ENCODE data around the gene PLEKHG4.

The PLEKHG4 gene

GRCh38 chr16:67294171-67294757 is 14.9 kb downstream of the PLEKHG4 start:
- TF ChIP-seq, protein P1, sequence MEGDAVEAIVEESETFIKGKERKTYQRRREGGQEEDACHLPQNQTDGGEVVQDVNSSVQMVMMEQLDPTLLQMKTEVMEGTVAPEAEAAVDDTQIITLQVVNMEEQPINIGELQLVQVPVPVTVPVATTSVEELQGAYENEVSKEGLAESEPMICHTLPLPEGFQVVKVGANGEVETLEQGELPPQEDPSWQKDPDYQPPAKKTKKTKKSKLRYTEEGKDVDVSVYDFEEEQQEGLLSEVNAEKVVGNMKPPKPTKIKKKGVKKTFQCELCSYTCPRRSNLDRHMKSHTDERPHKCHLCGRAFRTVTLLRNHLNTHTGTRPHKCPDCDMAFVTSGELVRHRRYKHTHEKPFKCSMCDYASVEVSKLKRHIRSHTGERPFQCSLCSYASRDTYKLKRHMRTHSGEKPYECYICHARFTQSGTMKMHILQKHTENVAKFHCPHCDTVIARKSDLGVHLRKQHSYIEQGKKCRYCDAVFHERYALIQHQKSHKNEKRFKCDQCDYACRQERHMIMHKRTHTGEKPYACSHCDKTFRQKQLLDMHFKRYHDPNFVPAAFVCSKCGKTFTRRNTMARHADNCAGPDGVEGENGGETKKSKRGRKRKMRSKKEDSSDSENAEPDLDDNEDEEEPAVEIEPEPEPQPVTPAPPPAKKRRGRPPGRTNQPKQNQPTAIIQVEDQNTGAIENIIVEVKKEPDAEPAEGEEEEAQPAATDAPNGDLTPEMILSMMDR (IDR thresholded peaks at IDR 0.05; ENCODE audit: control insufficient read depth, extremely low read depth, insufficient read depth) = no peak
- no peak overlapping the region for H3K4me3 ChIP-seq (ENCODE audit: low read depth, low read length)
- no peak for DNase-seq (ENCODE audit: low read depth)

DNA sequence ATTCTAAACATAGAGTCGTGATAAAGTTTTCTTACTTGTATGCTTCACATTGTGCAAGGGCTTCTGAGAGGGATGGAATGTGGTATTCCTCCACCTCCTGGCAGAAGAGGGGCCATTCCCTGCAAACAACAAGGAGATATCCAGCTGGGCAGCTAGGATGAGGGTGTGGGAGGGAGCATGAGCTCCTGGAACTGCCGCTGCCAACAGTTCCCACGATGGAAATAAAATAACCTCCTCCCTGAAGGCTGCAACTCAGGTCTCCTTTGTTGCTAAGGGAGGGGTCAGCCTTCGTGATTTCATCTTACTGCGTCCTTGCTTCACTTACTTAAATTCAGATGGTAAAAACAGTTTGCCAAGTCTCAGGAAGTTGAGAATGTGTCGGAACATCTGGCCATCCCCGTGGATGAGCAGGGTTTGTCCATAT is 15.6 kb downstream of the PLEKHG4 start:
- no peak for DNase-seq (ENCODE audit: low read depth)
- H3K4me3 ChIP-seq (ENCODE audit: low read depth, low read length) = no peak overlapping the region
- TF ChIP-seq, protein P1 (IDR thresholded peaks at IDR 0.05; ENCODE audit: control insufficient read depth, extremely low read depth, insufficient read depth) = no peak

DNA sequence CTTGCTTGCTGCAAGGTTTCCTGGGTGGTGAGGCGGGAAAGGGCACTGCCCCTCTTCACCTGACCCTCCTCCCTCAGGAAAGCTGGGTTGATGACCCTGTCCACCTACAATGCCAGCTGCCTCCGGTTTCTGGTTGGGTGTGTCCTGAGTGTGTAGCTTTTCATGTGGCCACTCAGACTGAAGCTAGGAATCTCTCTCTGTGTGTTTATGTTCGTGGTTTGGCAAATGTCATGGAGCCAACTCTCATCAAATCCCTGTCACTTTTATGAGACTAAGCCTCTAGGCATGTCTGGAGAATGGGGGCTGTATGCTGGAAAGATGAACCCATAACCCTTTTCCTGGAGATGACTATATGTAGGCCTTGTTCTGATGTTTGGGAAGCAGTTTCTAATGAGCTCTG is 17.1 kb downstream of the PLEKHG4 start:
- no peak for DNase-seq (ENCODE audit: low read depth)
- H3K4me3 ChIP-seq (ENCODE audit: low read depth, low read length) = no peak overlapping the region
- TF ChIP-seq, protein P1 (IDR thresholded peaks at IDR 0.05; ENCODE audit: control insufficient read depth, extremely low read depth, insufficient read depth) = no peak

GRCh38 chr16:67298277-67298676 is 18.9 kb downstream of the PLEKHG4 start:
- no peak for DNase-seq (ENCODE audit: low read depth)
- TF ChIP-seq, protein P1 (IDR thresholded peaks at IDR 0.05; ENCODE audit: control insufficient read depth, extremely low read depth, insufficient read depth) = no peak

DNA sequence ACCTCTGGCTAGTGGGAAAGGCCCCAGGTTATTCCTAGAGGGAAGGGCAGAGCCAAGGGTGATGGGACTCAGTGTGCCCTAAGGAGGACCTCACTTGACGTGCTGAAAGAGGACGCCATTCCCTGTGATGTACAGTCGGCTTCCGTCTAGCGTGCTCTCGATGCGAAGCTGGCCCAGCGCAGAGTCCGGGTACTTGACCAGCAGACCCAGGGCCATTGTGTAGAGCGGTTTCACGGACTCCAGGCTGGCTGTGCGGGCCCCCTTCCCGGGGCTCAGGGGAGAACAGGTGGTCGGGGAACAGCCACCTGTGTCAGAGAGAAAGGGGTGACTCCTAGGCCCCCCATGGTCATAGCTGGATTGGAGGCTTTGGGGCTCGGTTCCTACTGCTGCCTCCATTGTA is 19.9 kb downstream of the PLEKHG4 start:
- DNase-seq (ENCODE audit: low read depth) = no peak

More at GRCh38 chr16:67298277-67298676, 18.9 kb downstream of the PLEKHG4 start:
- H3K4me3 ChIP-seq (ENCODE audit: low read depth, low read length) = no peak overlapping the region

GRCh38 chr16:67301080-67301782 is 21.9 kb downstream of the PLEKHG4 start:
- DNase-seq (ENCODE audit: low read depth) = no peak
- no peak overlapping the region for H3K4me3 ChIP-seq (ENCODE audit: low read depth, low read length)
- TF ChIP-seq, protein P1 (IDR thresholded peaks at IDR 0.05; ENCODE audit: control insufficient read depth, extremely low read depth, insufficient read depth) = no peak

More for the DNA sequence above, 19.9 kb downstream of the PLEKHG4 start:
- H3K4me3 ChIP-seq (ENCODE audit: low read depth, low read length) = no peak overlapping the region
- TF ChIP-seq, protein P1 (IDR thresholded peaks at IDR 0.05; ENCODE audit: control insufficient read depth, extremely low read depth, insufficient read depth) = no peak
